SK-N-SH (cell line): ENCODE data around the gene USP13. TPM values are rescaled to one million over a fixed set of nuclear protein-coding genes. Genes with fewer than 3 reads are reported as not detected.
"Not testable (repeated sequence)": the region's sequence is repeated elsewhere in the genome, so short reads cannot be mapped to it uniquely, and the experiment has no call there.

Experiments
- CTCF ChIA-PET: fragments of 300-600, 350-600 bp; formaldehyde crosslinking; extraction: SDS; loops from one replicate; lab custom pipeline; 2021; lab: Yijun Ruan, JAX
- POLR2A ChIA-PET: fragments of 350-600 bp; sonication (Branson Sonifier 250); formaldehyde crosslinking; extraction: SDS; loops from one replicate; lab custom pipeline; 2020; ENCODE audit warnings: antibody characterized with exemption, inconsistent platforms; lab: Yijun Ruan, JAX
- DNase-seq: peaks from one replicate; pipeline ENCODE4 v3.0.0; 2012
- H2AFZ ChIP-seq: fragments of 200-600 bp; sonication (generic); 2 replicates; pipeline ENCODE4 v1.8.1; 2016; ENCODE audit warnings: antibody characterized with exemption, mild to moderate bottlenecking, low read depth
- H3F3A ChIP-seq: fragments of 200-600 bp; sonication (generic); replicated peaks from 2 replicates; pipeline ENCODE3; 2016; ENCODE audit warnings: antibody characterized with exemption, mild to moderate bottlenecking; ENCODE audit not compliant: insufficient read depth
- H3K27ac ChIP-seq, 2 experiments: fragments of 200-500 bp in 1 of 2; fragments of 200-600 bp in 1 of 2; sonication (Bioruptor generic) in 1 of 2; sonication (generic), shearing (Covaris generic) in 1 of 2; 2 replicates each; pipeline versions ENCODE4 v1.5.1 to v1.6.1; 2014 to 2016; ENCODE audit warnings: low read depth in 2 of 2, inconsistent platforms in 1 of 2, low read length in 1 of 2, mild to moderate bottlenecking in 1 of 2, mixed read lengths in 1 of 2
- H3K27me3 ChIP-seq: fragments of 200-600 bp; sonication (generic), shearing (Covaris generic); 2 replicates; pipeline ENCODE4 v1.6.1; 2016; ENCODE audit warnings: mixed run types; ENCODE audit not compliant: insufficient read depth
- H3K36me3 ChIP-seq, 2 experiments: fragments of 200-500 bp in 1 of 2; fragments of 200-600 bp in 1 of 2; sonication (Bioruptor generic) in 1 of 2; sonication (generic) in 1 of 2; replicated peaks in 1 of 2; 2 replicates each; pipeline versions ENCODE3 to v1.5.1; 2014 to 2016; ENCODE audit warnings: low read length in 1 of 2, mild to moderate bottlenecking in 1 of 2; ENCODE audit not compliant: insufficient read depth in 2 of 2, control insufficient read depth in 1 of 2
- H3K4me1 ChIP-seq, 2 experiments: fragments of 200-500 bp in 1 of 2; fragments of 200-600 bp in 1 of 2; sonication (Bioruptor generic) in 1 of 2; sonication (generic), shearing (Covaris generic) in 1 of 2; 2 replicates each; pipeline versions ENCODE4 v1.5.1 to v1.6.1; 2014 to 2016; ENCODE audit warnings: low read depth in 1 of 2, low read length in 1 of 2, mixed run types in 1 of 2; ENCODE audit not compliant: insufficient read depth in 2 of 2, control insufficient read depth in 1 of 2
- H3K4me2 ChIP-seq: fragments of 200-600 bp; sonication (generic), shearing (Covaris generic); 2 replicates; pipeline ENCODE4 v1.6.1; 2017; ENCODE audit warnings: mixed run types
- H3K4me3 ChIP-seq, 2 experiments: fragments of 200-500 bp in 1 of 2; fragments of 200-600 bp in 1 of 2; sonication (Bioruptor generic) in 1 of 2; sonication (generic), shearing (Covaris generic) in 1 of 2; 2 replicates each; pipeline versions ENCODE4 v1.5.1 to v1.8.1; 2014 to 2016; ENCODE audit warnings: low read depth in 2 of 2, inconsistent platforms in 1 of 2, low read length in 1 of 2, mild to moderate bottlenecking in 1 of 2, mixed read lengths in 1 of 2, moderate library complexity in 1 of 2
- H3K79me2 ChIP-seq: fragments of 200-600 bp; sonication (generic); 2 replicates; pipeline ENCODE4 v1.8.1; 2017; ENCODE audit warnings: mild to moderate bottlenecking; ENCODE audit not compliant: insufficient read depth
- H3K9ac ChIP-seq: fragments of 200-600 bp; sonication (generic); 2 replicates; pipeline ENCODE4 v1.6.1; 2017; ENCODE audit warnings: mixed run types
- H3K9me2 ChIP-seq: fragments of 200-600 bp; sonication (generic); 2 replicates; pipeline ENCODE4 v1.6.1; 2017; ENCODE audit warnings: mixed run types
- H3K9me3 ChIP-seq: fragments of 200-600 bp; sonication (generic); 2 replicates; pipeline ENCODE4 v1.6.1; 2017; ENCODE audit warnings: mixed run types, mild to moderate bottlenecking, moderate library complexity
- H4K20me1 ChIP-seq: fragments of 200-600 bp; sonication (generic); 2 replicates; pipeline ENCODE4 v1.6.1; 2017; ENCODE audit warnings: mild to moderate bottlenecking, mixed run types; ENCODE audit not compliant: insufficient read depth
- EZH2phosphoT487 ChIP-seq: fragments of 200-600 bp; sonication (generic); IDR thresholded peaks from 2 replicates; pipeline ENCODE4 v1.6.1; 2017; ENCODE audit warnings: low read depth, mixed run types, mild to moderate bottlenecking, antibody characterized with exemption, moderate library complexity, borderline replicate concordance
- FOXM1 ChIP-seq: IDR thresholded peaks from 2 replicates; pipeline ENCODE4 v1.4.0; 2012; ENCODE audit warnings: low read depth, mild to moderate bottlenecking
- IRF3 ChIP-seq: fragments of 150-350 bp; IDR thresholded peaks from 2 replicates; pipeline ENCODE4 v1.6.1; 2016; ENCODE audit warnings: mild to moderate bottlenecking, low read depth, low read length
- JUND ChIP-seq: IDR thresholded peaks from 2 replicates; pipeline ENCODE4 v1.4.0; 2012
- NFIC ChIP-seq: IDR thresholded peaks from 2 replicates; pipeline ENCODE4 v1.4.0; 2012; ENCODE audit warnings: borderline replicate concordance
- RAD21 ChIP-seq: IDR thresholded peaks from 2 replicates; pipeline ENCODE4 v1.6.1; 2012; ENCODE audit warnings: mild to moderate bottlenecking, low read length
- RCOR1 ChIP-seq: fragments of 150-350 bp; IDR thresholded peaks from 2 replicates; pipeline ENCODE4 v1.6.1; 2017; ENCODE audit warnings: antibody characterized with exemption, low read length
- REST ChIP-seq: IDR thresholded peaks from 2 replicates; pipeline ENCODE4 v1.6.1; 2012; ENCODE audit warnings: mild to moderate bottlenecking, low read depth, low read length, moderate library complexity
- TAF1 ChIP-seq: IDR thresholded peaks from 2 replicates; pipeline ENCODE4 v1.6.1; 2012; ENCODE audit warnings: low read depth, mild to moderate bottlenecking, low read length, moderate library complexity, borderline replicate concordance
- ZBTB33 ChIP-seq: IDR thresholded peaks from 2 replicates; pipeline ENCODE4 v1.4.0; 2012; ENCODE audit warnings: low read depth, borderline replicate concordance
- WGBS: methylation state at CpG from one replicate; pipeline ENCODE4 v1.1.6; 2017; ENCODE audit warnings: low lambda C conversion rate; 5-methylcytosine and 5-hydroxymethylcytosine counted together
- polyA plus RNA-seq, 3 experiments: library from polyadenylated mRNA; depleted of rRNA; stranded (reverse); fragments of >200 nt; gene quantifications; 2 replicates each; pipeline ENCODE4 v1.2.3, GENCODE V29; 2012

USP13 gene
- polyA plus RNA-seq, 1 of the 3 experiments (the other 2 are of a cell fraction): 8.2 TPM

- TF ChIP-seq REST: no peak
These were observed 12.4 kb upstream of the USP13 start (continued) for GRCh38 chr3:179640469-179640868.

- no peaks in the 10 kb centered on the region for H3K4me1 ChIP-seq
- H2AFZ ChIP-seq: no peak overlapping the region
- no peak for DNase-seq
- no peak overlapping the region for H3K4me2 ChIP-seq
- H3K27ac ChIP-seq: no peak overlapping the region
- H3K27me3 ChIP-seq: no peaks in the 10 kb centered on the region
- H3K4me3 ChIP-seq: no peak overlapping the region
- no peaks in the 10 kb centered on the region for H3K79me2 ChIP-seq
- H3K9me3 ChIP-seq: no peaks in the 10 kb centered on the region
- H3F3A ChIP-seq: no peaks in the 10 kb centered on the region
- H3K9ac ChIP-seq: no peak overlapping the region
- no peaks in the 10 kb centered on the region for H3K36me3 ChIP-seq
- 75% methylated on average over 2 of the region's 3 CpGs for WGBS
- POLR2A ChIA-PET: no interaction called here
- CTCF ChIA-PET: no interaction called here
- no peaks in the 10 kb centered on the region for H3K9me2 ChIP-seq
- TF ChIP-seq RCOR1: no peak
- no peak for TF ChIP-seq JUND
- TF ChIP-seq TAF1: no peak
- no peak for TF ChIP-seq FOXM1
- no peak for TF ChIP-seq NFIC
- TF ChIP-seq RAD21: no peak
- TF ChIP-seq IRF3: no peak
- TF ChIP-seq ZBTB33: no peak
- TF ChIP-seq EZH2phosphoT487: no peak
- TF ChIP-seq, all 33 proteins: peak for 0
- no peaks in the 10 kb centered on the region for H4K20me1 ChIP-seq
These were observed 10.0 kb upstream of the USP13 start for GRCh38 chr3:179642871-179643270.

- H3K27me3 ChIP-seq, H3K27ac ChIP-seq, H3K4me2 ChIP-seq, H3K9me3 ChIP-seq, H3K79me2 ChIP-seq, H4K20me1 ChIP-seq, DNase-seq, H2AFZ ChIP-seq, H3K36me3 ChIP-seq, H3K9me2 ChIP-seq, H3K4me3 ChIP-seq, H3K9ac ChIP-seq, H3F3A ChIP-seq, H3K4me1 ChIP-seq: not testable (repeated sequence)
- ChIA-PET CTCF (interaction anchor here (0.8 to 1.0 kb wide), 2 partner anchors 9 to 15 kb away, joined by 3 to 8 read pairs; partner anchors contain the start of gene USP13), POLR2A (interaction anchor here (0.5 to 0.7 kb wide), 2 partner anchors 298 to 645 kb away, joined by 3 to 4 read pairs; no protein-coding TSS in a partner anchor)
- 93% methylated on average over 8 of the region's 8 CpGs for WGBS
These were observed 9.0 kb upstream of the USP13 start for GRCh38 chr3:179643837-179644236.
